Measurements from ENCODE around the gene TNIP3. TPM values are rescaled to one million over a fixed set of nuclear protein-coding genes. Genes with fewer than 3 reads are reported as not detected.

The TNIP3 gene
- total RNA-seq, 1 donor = 0.72 TPM

GRCh38 chr4:121199742-121200561 is 35.8 kb upstream of the TNIP3 start:
- H3K4me3 ChIP-seq (ENCODE audit: low read depth, low read length) = no peak overlapping the region
- no peak for DNase-seq (ENCODE audit: low read depth)
- TF ChIP-seq, protein P1, sequence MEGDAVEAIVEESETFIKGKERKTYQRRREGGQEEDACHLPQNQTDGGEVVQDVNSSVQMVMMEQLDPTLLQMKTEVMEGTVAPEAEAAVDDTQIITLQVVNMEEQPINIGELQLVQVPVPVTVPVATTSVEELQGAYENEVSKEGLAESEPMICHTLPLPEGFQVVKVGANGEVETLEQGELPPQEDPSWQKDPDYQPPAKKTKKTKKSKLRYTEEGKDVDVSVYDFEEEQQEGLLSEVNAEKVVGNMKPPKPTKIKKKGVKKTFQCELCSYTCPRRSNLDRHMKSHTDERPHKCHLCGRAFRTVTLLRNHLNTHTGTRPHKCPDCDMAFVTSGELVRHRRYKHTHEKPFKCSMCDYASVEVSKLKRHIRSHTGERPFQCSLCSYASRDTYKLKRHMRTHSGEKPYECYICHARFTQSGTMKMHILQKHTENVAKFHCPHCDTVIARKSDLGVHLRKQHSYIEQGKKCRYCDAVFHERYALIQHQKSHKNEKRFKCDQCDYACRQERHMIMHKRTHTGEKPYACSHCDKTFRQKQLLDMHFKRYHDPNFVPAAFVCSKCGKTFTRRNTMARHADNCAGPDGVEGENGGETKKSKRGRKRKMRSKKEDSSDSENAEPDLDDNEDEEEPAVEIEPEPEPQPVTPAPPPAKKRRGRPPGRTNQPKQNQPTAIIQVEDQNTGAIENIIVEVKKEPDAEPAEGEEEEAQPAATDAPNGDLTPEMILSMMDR (IDR thresholded peaks at IDR 0.05; ENCODE audit: insufficient read depth, low read length) = no peak

- DNase-seq (ENCODE audit: low read depth) = no peak
- H3K4me3 ChIP-seq (ENCODE audit: low read depth, low read length) = no peak overlapping the region
- TF ChIP-seq, protein P1 (IDR thresholded peaks at IDR 0.05; ENCODE audit: insufficient read depth, low read length) = no peak
Measured at GRCh38 chr4:121198251-121198650, 34.1 kb upstream of the TNIP3 start.

DNA sequence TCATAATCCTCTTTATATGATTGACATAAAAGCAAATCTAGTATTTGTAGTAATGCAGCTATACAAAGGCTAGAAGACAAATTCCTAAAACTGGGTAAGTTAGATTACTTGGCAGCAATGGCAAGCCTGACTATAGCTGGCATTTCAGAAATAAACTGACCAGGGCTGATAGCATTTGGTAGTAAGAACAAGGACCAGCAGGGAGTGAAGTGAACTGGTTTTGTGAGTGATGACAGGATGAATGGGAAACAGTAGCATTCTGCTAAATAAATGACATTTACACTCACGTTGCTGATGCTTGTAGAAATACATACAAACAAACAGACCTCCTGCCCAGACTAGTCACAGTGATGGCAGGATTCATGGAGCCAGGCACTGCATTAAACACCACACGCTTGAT is 31.5 kb upstream of the TNIP3 start:
- TF ChIP-seq, protein P1 (IDR thresholded peaks at IDR 0.05; ENCODE audit: insufficient read depth, low read length) = no peak
- no peak overlapping the region for H3K4me3 ChIP-seq (ENCODE audit: low read depth, low read length)
- no peak for DNase-seq (ENCODE audit: low read depth)

GRCh38 chr4:121192480-121192879 is 28.4 kb upstream of the TNIP3 start:
- TF ChIP-seq, protein P1 (IDR thresholded peaks at IDR 0.05; ENCODE audit: insufficient read depth, low read length) = peak; percentile 78
- H3K4me3 ChIP-seq (ENCODE audit: low read depth, low read length) = peak overlapping the region; percentile 34

DNA sequence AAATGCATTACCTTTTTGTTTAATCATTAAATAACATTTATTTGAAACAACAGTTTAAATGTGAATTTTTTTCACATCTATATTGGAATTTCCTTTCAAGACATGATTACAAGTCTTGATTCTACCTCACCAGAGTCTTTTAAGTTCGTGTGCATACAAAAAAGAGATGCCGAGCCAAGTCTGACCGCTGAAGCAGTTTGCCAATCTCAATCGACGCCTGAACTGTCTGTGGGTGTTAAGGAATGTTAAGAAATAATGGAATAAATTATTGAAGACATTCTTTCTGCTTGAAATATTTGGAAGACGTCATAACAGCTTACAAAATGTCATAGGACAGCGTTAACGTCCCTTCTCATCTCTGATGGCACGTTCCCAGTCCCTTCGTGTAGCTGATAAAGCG is 27.9 kb upstream of the TNIP3 start:
- DNase-seq (ENCODE audit: low read depth) = peak; percentile 37
- H3K4me3 ChIP-seq (ENCODE audit: low read depth, low read length) = peak overlapping the region; percentile 34
- TF ChIP-seq, protein P1 (IDR thresholded peaks at IDR 0.05; ENCODE audit: insufficient read depth, low read length) = no peak

More at GRCh38 chr4:121192480-121192879, 28.4 kb upstream of the TNIP3 start:
- DNase-seq (ENCODE audit: low read depth) = peak; percentile 62

GRCh38 chr4:121191361-121191760 is 27.2 kb upstream of the TNIP3 start:
- TF ChIP-seq, protein P1 (IDR thresholded peaks at IDR 0.05; ENCODE audit: insufficient read depth, low read length) = no peak
- no peak overlapping the region for H3K4me3 ChIP-seq (ENCODE audit: low read depth, low read length)
- DNase-seq (ENCODE audit: low read depth) = no peak
